Measurements from ENCODE around the gene TUBA4A. TPM values are rescaled to one million over a fixed set of nuclear protein-coding genes. Genes with fewer than 3 reads are reported as not detected.

The TUBA4A gene
- total and polyA plus RNA-seq, 9 of the 15 experiments (the other 6 are each of a cell fraction or from before 2014, with no cell fraction given), result 25.1 to 174 (median 42.4) TPM

DNA sequence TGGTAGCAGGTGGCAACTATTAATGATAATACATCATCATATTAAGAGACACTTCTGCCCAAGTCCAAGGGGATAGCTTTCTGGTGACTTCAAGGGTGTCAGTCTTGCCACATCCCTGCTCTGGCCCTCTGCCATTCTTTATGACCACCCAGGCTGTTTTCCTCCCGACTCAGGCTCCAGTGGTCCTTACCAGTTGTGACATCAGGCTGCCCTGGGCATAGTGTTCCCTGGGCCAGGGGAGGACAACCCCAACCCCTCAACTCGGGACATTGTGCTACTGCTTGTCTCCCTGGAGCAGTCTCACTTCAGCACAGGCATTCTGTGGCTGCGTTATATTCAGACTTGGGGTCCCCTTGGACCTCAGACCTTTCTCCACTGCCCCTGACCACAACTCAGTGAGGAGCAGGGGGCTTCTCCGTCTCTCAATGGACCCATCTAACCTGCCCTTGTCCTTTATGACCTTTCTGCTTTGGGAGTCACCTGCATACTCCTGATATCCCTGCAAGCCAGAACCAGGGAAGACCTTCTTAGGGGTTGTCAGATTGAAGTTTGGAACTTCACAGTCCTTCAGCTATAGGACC lies 38.3 kb upstream of the TUBA4A start:
- Histone ChIP-seq H3K9ac (ENCODE audit: insufficient read depth in 1 of 2, low read depth in 2 of 2, low read length in 2 of 2) (no peak overlapping the region; a peak in 1 of 4 replicates), H4K20me1 (replicated peaks; ENCODE audit: control insufficient read depth, insufficient read depth, low read length) (no peaks in the 10 kb centered on the region), H3K4me2 (ENCODE audit: insufficient read depth, low read length) (no peak overlapping the region), H3K27ac (ENCODE audit: extremely low read depth, low read depth, low read length) (no peak overlapping the region), H3K27me3 (ENCODE audit: control insufficient read depth in 2 of 2, insufficient read depth in 2 of 2, low read length in 2 of 2) (no peaks in the 10 kb centered on the region), H3K4me1 (replicated peaks in 1 of 2; ENCODE audit: control insufficient read depth in 2 of 2, insufficient read depth in 2 of 2, low read length in 2 of 2) (peaks cover 36 to 64% of the 10 kb centered on the region in 2 experiments), H3K9me3 (replicated peaks; ENCODE audit: control insufficient read depth, insufficient read depth, low read depth, low read length) (no peaks in the 10 kb centered on the region), H2AFZ (ENCODE audit: low read depth, low read length) (no peak overlapping the region), H3K79me2 (ENCODE audit: control insufficient read depth, insufficient read depth, low read length) (no peaks in the 10 kb centered on the region), H3K4me3 (no peak overlapping the region), H3K9me1 (ENCODE audit: control insufficient read depth, insufficient read depth, low read length) (no peaks in the 10 kb centered on the region), H3K36me3 (ENCODE audit: control insufficient read depth, insufficient read depth, low read length) (no peaks in the 10 kb centered on the region)
- ATAC-seq (no peak), DNase-seq (ENCODE audit: extremely low read depth in 1 of 4, low spot score in 3 of 4) (no peak), FAIRE-seq (no peak)
- in situ Hi-C loops (cut with MboI), result loop anchor here (5.0 kb wide), 1 partner anchor 120 kb away; the partner anchor contains the start of gene SLC23A3
- 54% methylated on average over 2 of the region's 4 CpGs for WGBS (ENCODE audit: insufficient coverage, low coverage, missing lambda C conversion rate)
- no TSS peak for BruUV-seq (replicated peaks)
- ChIA-PET CTCF (ENCODE audit: low intra/inter-chr PET ratio) (no interaction called here), POLR2A (interaction anchor here (1.2 to 1.9 kb wide), 2 partner anchors 13 to 16 kb away, joined by 3 to 6 read pairs; partner anchors contain the start of gene DNAJB2)
- intact Hi-C loops (cut with micrococcal nuclease), result no loop called here
- TF ChIP-seq, protein P1, sequence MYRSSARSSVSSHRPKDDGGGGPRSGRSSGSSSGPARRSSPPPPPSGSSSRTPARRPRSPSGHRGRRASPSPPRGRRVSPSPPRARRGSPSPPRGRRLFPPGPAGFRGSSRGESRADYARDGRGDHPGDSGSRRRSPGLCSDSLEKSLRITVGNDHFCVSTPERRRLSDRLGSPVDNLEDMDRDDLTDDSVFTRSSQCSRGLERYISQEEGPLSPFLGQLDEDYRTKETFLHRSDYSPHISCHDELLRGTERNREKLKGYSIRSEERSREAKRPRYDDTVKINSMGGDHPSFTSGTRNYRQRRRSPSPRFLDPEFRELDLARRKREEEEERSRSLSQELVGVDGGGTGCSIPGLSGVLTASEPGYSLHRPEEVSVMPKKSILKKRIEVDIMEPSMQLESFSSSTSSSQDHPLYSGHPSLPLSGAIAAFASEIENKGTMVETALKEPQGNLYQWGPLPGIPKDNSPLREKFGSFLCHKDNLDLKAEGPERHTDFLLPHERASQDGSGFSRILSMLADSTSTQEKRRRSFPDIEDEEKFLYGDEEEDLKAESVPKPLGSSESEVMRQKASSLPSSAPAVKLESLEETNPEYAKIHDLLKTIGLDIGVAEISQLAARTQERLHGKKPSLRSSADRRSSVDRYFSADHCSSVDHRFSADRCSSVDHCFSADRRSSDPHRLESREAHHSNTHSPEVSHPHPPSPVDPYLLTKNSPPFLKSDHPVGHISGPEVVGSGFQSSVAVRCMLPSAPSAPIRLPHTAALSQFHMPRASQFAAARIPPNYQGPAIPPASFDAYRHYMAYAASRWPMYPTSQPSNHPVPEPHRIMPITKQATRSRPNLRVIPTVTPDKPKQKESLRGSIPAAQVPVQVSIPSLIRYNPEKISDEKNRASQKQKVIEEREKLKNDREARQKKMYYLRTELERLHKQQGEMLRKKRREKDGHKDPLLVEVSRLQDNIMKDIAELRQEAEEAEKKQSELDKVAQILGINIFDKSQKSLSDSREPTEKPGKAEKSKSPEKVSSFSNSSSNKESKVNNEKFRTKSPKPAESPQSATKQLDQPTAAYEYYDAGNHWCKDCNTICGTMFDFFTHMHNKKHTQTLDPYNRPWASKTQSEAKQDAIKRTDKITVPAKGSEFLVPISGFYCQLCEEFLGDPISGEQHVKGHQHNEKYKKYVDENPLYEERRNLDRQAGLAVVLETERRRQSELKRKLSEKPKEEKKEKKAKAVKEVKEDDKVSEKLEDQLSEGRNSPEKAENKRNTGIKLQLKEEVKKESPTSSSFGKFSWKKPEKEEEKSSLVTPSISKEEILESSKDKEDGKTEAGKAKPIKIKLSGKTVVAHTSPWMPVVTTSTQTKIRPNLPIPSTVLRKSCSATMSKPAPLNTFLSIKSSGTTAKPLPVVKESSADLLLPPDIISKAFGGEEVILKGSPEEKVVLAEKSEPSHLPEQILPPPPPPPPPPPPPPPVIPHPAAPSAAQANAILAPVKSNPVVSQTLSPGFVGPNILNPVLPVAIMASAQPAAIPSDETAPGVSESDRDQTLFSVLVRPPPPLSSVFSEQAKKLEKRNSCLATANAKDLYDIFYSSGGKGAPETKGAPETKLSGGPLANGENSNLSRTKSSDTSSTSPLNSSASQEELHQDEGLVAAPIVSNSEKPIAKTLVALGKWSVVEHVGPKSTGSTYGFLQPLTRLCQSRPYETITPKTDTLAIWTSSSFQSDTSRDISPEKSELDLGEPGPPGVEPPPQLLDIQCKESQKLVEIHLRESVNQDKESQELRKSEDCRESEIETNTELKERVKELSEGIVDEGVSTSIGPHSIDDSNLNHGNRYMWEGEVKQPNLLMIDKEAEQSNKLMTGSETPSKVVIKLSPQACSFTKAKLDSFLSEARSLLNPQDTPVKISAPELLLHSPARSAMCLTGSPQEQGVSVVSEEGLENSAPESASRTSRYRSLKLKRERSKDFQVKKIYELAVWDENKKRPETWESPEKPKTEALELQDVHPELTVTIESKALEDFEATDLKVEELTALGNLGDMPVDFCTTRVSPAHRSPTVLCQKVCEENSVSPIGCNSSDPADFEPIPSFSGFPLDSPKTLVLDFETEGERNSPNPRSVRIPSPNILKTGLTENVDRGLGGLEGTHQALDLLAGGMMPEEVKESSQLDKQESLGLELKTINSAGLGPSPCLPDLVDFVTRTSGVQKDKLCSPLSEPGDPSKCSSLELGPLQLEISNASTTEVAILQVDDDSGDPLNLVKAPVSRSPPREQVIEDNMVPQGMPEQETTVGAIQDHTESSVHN (IDR thresholded peaks at IDR 0.05; ENCODE audit: borderline replicate concordance in 1 of 2, low read depth in 1 of 2), result no peak
- no peak for TF ChIP-seq KLF13 (tag; IDR thresholded peaks at IDR 0.05; ENCODE audit: borderline replicate concordance, low read depth)
- TF ChIP-seq ZNF347 (CRISPR knock-in tag; IDR thresholded peaks at IDR 0.05; ENCODE audit: low read depth), result no peak
- TF ChIP-seq HBP1 (CRISPR knock-in tag; IDR thresholded peaks at IDR 0.05), result no peak
